EH (cell line): ENCODE measurements around the gene TMEM11.
A peak's percentile ranks its signal among the peaks of the same experiment; 100 is the strongest.

Experiments used
- DNase-seq: peaks from one replicate; pipeline ENCODE4 v3.0.0-alpha.2; 2015; ENCODE audit warnings: low read depth

TMEM11 gene, protein sequence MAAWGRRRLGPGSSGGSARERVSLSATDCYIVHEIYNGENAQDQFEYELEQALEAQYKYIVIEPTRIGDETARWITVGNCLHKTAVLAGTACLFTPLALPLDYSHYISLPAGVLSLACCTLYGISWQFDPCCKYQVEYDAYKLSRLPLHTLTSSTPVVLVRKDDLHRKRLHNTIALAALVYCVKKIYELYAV

DNA sequence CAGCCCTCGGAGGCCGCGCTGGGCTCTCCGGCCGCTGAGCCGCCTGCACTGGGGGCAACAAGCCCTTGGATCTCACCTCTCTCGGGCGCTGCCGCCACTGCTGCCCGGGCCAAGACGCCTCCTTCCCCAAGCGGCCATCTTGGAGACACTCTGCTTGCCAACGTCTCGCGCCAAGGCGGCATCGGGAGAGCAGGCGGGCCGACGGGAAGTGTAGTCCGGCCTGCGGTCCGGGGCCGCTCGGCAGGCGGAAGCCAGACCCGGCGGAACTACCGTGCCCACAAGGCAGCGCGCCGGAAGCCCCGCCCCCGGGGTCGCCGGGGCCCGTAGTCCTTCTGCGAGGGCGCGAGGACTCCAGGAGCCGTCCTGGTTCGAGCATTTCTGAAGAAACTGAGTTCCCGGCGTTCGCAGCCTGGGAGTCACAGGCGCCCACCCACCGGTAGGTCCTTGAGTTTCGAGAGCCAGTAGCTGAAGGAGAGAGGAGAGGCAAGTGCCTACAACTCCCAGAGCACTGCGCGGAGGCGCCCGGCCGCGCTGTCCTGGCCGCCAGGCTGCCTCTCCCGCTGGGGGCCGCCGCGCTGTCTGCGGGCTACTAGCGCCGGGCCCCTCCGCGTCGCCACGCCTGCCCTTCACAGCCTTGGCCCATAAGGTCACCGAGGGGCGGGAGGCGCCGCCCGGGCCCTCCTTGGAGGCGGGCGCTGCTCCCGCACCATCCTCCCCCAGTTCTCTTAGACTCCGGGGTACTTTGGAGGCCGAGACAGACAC lies at the start of gene TMEM11:
TMEM11 (minus strand) TSS at position 147 of the 762 bp plus-strand sequence; CDS start at position 138, 9 bp downstream.
- peak; percentile 96 for DNase-seq

DNA sequence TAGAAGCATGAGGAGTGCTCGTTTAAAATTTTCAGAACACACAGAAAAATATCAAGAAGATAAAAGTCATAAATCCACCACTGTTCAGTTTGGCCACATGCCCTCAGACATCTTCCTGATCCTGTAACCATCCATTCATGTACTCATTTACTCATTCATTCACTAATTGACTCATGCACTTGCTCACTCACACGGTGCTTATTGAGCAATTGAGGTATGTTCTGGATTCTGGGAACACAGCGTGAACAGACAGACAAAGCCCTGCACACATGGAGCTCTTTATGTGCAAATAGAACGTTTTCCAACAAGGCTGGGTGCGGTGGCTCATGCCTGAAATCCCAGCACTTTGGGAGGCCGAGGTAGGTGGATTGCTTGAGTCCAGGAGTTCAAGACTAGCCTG lies 49.4 kb upstream of the TMEM11 start:
- DNase-seq = peak; percentile 57

DNA sequence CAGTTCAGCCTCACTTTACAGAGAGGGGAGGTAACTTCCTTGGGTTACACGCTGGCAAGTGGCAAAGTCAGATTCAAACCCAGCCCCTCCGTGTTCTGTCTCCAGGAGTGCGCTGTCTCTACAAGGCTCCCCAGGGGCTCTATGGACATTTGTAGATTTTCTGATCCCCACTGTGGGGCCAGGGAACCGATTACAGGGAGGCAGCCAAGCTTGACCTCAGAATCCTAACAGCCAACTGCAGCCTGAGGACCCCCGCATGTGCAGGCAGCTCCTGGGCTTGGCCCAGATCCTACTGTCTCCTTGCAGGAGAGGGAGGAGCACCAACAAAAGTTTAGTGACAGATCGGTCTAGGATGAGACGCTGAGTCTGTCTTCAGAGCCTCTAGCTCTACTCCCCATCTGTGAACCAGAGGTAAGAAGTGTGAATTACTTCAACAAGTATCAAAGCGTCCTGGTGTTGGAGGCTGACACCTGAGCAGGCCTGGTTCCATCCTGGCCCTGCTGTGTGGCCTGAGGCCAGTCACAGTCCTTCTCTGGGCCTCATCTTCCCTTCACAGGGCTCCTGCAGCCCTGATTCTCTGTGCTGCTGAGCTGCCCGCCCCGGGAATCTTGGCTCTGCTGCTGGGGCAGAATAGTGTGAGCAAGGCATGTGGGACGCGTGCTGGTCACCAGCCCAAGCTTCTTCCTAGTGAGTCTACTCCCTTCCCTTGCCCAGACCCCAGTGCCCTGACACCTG lies 48.5 kb upstream of the TMEM11 start:
- DNase-seq = no peak

DNA sequence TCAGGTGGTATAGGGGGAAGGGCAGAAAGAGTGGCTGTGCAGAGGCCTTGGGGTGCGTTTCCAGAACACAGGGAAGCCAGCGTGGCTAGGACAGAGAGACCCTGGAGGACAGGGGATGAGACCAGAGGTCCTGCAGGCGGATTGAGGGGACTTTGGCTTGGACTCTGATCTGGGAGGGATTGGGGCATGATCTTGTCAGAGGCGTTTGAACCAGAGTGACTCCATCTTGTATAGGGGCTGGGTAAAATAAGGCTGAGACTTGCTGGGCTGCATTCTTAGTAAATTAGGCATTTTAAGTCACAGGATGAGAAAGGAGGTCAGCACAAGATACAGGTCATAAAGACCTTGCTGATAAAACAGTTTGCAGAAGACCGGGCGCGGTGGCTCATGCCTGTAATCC lies 44.6 kb upstream of the TMEM11 start:
- no peak for DNase-seq

DNA sequence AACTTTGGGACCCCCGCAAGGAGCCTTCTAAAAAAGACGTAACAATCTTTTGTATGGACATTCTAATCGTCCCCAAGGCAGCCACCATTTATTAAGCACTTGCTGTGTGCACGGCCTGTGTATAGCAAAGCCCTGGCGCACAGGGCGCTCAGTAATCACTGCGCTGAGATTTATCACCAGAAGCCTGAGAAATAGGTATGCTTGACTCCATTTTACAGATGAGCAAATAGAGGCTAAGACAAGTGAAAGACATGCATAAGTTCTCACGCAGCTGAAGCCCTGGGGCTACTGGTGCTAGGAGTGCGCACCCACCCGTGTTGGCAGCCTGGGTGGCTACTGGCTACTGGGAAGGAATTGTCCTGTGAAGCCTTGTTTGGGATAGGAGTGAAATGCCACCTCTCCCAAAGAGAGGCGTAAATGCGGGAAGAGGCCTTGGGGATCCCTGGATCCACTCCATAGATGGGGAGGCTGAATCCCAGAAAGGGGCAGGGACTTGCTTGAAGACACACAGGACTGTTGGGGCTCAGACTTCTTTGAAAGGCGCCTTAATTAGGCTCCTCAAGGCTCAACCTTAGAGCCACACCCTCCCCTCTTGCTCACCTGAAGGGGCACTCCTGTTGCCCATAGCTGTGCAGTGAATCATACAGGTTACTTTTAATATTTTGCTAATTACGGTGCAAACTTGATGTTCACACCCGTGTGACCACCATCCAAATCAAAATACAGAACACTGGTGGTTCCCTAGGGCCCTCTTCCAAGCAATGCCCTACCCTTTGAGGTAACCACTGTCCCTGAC lies 39.9 kb upstream of the TMEM11 start:
- DNase-seq = no peak

DNA sequence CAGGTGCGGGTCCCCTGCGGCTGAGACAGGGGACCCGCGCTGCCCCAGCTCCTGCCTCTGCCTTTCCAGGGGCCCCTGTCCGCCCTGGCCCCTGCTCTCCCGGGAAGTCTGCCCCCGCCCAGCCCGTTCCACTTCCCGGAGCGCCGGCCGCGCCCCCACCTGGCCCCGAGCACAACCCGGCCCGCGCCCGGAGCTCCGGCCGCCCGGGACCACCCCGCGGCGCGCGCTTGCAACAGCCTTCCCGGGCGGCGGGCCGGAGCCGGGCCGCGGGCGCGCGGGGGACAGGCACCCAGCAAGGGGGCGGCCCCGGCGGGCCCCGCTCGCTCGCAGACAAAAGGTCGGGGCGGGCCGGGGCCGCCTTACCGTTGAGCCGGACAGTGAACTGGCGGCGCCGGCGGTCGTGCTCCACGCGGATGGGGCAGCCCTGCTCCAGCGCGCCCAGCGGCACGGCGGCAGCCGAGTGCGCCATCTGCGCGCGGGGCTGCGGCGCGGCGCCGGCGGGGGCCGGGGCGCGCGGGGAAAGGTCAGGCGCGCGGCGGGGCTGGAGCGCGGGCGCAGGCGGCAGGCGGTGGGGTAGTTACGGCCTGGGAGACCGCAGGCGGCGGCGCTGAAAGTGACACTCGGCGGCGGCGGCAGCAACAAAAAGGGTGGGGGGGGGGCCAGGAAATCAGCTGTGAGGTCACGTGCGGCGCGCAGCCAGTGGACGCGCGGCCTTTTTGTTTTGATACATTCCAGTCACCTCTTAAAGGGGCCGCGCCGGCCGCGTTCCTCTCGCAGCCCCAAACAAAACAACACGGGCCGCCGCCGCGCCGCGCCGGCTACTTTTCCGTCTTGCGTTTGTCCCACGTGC lies 39.1 kb upstream of the TMEM11 start, which contains the start of gene NATD1:
NATD1 (minus strand) TSS at position 615 of the 850 bp plus-strand sequence; CDS start at position 469, 146 bp downstream.
- DNase-seq = peak; percentile 85

DNA sequence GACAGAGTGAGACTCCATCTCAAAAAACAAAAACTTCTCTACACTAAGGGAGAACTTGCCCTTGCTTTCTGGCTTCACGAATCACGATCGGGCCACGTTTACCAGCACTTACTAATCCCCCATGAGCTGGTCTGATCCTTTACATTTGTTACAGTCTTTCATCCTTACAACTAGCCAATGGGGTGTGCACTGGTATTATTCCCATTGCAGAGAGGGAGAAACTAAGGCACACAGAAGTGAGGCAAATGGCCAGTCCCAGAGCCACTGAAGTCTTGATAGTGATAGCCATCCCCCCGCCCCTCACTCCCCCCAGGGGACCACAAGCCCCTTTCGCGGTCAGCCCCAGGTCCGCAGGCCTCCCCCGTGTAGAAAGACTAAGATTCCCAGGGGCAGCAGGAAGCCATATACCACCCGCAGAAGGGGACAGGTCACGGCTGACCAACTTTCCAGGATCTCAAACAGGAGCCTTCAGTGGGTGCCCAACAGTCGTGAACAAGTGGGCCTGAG lies 38.4 kb upstream of the TMEM11 start:
- DNase-seq = peak; percentile 16

DNA sequence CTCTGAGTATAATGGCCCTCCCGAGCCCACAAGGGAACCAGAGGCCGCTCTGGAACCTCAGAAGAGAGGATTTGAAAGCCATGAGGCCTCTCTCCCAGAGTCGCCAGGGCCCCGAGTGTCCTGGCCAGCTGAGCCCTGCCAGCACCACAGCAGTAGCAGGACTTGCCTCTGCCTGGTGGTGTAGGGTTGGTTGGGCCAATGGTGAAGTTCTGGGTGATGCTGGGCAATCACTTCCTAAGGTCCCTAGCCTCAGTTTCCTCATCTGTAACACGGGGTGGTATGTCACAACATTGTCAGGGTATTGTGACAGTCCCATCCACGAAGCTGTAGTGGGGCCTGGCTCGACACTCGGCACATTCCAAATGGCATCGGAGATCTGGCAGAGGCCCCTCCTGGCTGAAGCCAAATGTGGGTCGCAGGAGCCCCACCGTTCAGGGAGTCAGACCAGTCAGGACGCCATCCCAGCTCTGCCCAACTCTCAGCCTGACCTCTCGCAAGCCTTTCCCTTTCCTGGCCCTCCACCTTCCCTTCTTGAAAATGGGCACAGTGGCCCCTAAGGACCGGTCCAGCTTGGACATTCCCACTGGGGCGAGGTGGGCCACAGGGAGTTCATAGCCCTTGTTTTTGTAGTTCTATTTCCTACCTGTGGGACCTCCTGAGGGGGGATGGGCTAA lies 37.5 kb upstream of the TMEM11 start:
- DNase-seq = no peak

DNA sequence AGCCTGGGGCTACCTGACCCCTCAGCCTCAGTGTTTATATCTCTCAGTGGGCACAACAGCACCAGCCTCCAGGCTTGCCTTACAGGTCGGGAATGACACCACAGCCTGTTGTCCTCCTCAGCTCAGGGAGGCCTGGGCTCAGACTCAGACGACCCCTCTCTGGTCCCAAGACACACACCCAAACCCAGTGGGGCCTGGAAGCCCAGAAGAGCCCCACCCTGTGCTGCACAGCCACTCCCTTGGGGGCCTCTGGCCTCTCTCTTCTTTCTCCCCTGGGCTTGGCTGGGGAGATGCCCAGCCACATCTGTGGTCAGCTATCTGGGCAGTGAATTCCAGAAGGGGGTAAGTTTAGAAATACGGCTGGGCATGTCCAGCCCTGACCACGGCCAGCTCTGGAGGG lies 36.9 kb upstream of the TMEM11 start:
- DNase-seq = no peak

DNA sequence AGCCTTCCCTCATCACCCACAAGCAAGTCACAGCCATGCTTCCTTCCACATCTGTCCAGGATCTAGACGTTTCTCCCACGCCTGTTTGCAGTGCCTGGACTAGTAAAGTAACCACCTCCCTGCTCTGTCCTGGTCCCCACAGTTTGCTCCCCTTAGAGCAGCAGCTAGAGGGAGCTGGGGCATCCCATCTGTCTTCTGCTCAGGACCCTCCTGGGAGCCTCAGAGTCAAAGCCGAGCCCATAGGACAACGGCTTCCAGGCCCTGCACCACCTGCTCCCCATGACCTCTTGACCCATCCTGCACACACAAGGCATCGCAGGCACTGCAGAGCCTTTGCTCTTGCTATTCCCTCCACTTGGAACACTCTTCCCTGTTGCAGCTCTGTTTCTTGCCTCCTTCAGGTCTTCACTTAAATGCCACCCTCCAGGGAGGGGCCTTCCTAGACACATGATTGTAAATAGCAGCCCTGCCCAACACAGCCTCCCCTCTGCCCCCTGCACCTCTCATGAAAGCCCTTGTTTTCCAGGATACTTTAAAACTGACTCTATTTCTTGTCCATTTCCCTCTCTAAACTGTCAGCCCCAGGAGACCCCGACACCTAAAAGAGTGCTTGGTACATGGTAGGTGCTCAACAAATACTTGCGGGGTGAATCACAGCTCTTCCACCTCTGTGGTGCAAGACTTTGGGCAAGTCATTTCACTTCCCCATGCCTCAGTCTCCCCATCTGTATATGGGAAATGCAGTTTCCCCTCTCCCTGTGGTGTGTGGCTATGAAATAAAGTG lies 36.2 kb upstream of the TMEM11 start:
- DNase-seq = no peak

DNA sequence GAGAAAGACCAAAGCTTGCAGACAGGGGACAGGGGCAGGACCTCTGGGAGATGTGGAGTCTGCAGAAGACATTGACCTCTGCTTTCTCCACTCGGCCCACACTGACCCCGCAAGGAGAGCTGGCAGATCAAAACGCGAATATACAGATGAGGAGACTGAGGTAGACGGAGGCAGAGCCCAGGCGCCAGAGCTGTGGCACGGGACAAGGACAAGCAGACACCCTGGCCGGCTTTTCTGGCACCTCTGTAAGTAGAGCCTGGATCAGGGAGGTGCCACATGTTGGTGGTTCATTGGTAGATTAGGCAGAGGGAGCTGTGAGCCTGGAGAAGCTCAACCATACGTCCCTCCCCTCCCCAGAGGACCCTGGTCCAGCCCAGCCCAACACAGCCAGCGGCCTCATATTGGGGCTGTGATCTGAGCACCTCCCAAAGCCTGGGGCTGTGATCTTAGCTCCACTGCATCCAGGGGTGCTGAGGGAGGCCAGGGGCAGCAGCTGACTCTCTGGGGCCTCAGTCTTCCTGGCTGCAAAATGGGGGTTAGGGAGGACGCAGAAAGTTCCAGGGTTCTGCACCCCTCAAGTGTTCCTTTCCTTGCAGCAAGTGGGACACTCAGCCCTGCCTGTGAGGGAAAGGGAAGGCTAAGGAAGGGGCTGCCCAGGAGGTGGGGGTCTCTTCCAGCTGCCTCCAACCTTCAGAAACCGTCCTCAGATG lies 35.3 kb upstream of the TMEM11 start:
- DNase-seq = no peak

DNA sequence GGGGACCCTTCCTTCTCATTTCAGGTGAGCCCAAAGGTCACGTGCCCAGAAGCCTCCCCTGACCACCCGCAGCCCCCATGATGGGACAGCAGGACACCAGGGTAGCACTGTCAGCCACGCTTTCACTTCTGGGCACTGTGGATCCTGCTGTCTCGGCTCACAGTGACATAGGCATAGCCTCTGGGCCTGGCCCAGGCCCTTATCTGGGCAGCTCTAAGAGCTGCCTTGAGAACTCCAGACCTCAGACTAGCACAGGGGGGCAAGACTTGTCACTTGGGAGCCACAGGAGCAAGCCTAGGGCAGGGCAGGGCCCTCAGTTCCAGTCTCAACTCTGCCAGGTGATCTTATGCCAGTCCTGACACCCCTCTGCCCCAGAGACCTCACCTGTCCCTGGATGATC lies 34.5 kb upstream of the TMEM11 start:
- no peak for DNase-seq

DNA sequence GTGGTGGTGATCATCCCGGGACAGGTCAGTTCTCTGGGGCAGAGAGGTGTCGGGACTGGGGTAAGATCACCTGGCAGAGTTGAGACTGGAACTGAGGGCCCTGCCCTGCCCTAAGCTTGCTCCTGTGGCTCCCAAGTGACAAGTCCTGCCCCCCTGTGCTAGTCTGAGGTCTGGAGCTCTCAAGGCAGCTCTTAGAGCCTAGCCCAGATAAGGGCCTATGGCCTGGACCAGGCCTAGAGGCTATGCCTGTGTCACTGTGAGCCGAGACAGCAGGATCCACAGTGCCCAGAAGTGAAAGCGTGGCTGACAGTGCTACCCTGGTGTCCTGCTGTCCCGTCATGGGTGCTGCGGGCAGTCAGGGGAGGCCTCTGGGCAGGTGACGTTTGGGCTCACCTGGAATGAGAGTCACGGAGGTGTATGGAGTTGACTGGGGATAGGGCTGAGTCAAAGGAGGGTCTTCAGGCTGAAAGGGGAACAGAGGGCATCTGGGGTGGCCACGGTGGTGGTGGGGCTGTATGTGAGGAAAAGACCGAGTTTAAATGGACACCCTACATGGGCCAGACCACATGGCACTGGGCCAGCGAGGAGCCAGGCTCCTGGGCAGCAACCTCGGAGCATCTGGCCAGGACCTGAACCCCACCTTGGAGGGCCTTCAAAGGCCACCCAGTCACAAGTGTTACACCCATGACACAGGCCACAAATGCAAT lies 33.7 kb upstream of the TMEM11 start:
- no peak for DNase-seq

DNA sequence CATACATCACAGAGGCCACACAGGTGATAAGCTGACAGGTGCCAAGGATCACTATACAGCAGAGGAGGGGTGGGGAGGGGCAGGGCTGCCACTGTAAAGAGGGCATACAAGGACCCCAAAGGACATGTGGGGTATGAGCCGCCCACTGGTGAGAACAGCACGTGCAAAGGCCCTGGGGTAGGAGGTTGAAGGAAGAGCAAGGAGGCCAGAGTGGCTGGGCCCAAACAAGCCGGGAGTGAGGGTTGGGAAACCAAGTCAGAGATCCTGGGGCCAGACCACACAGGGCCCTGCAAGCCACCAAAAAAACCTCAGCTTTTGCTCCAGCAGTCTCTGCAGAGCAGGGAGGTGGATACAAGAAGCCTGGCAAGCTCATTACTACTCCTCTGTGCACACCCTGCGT lies 32.7 kb upstream of the TMEM11 start:
- no peak for DNase-seq

DNA sequence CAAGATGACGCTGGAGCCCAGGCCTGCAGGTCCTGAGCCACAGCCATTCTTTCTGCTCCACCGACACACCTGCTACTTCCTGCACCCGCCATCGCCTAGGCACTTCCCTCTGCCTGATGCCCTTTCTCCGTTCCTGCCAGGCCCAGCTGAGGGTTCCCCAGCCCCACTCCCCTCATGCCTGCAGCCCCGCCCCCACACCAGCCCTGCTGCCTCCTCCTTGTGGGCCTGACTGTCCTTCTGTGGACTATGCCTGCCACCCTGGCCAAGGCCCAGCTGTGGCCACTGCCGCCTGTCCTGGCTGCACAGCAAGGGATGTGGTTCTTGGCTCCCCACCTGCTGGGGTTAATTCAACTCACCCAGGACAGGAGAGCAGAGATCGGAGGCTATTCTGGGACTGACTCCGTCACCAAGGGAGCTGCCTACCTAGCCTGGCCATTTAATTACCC lies 31.7 kb upstream of the TMEM11 start:
- DNase-seq = no peak

DNA sequence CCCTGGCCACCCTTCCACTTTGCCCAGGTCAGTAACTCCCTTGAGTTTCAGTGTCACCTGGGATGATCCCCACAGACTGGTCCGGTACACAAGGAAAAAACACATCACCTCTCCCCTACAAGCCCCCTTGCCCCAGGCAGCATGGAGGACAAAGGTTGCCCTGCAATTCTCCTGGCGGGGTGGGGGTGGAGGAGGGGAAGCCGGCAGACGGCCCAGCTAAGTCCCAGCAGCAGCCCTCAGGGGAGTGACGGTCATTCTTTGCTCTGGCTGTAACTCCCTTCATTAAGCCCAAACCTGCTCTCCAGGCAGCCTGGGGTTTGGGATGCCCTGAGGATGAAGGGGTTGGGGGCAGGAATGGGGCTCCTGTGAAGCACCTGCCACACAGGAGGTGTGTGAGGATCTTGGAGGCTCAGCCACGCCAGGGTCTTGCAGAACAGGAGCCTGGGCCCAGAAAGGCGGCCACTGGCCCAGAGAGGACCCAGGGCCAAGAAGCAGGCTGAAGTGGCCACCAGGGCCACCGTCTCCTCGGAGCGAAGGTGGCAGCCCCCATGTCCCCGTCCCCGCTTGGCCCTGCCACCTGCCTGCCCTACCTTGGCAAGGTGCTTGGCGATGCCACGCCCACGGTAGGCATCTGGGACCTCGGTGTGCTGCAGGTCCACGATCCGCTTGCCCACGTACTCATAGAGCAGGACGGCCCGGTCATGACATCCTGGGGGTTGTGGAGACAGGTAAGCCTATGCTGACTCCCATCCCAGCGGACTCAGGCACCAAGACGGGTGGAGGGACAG lies 29.7 kb upstream of the TMEM11 start:
- DNase-seq = no peak

DNA sequence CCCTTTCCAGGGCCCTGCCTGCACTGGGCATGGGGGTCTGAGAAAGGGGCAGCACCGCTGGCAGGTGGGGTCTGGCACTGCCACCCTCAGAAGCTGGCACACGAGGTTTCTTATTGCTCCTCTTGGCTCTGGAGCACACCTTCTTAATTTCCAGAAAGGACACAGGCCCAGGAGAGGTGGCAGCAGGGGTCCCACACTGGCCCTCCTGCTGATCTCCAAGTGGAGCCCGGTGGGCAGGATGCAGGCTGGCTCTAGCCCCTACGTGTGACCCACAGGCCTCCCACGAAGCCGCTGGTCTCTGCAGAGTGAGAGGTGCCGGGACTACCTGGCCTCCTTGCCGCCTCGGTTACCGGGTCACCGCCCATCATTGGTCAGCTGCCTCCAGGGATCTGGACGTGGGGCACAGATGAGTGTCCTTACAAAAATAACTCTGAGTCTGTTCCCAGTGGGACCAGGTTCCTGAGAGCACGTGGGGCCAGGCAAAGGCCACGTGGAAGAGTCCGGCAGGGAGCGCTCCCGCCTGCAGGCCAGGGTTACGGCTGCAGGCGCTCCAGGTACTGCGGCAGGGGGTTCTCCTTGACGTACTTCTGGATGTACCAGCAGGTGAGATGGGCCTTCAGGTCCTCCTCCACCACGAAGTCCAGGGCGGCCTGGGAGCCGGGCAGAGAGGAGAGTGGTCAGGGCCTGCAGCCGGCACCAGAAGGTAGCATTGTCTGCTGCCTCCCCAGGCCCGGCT lies 29.0 kb upstream of the TMEM11 start:
- no peak for DNase-seq
